Superior temporal gyrus (tissue), 1 donor: ENCODE measurements around the gene CENPI.
A peak's percentile ranks its signal among the peaks of the same experiment; 100 is the strongest.
"Not testable (repeated sequence)": the region's sequence is repeated elsewhere in the genome, so short reads cannot be mapped to it uniquely, and the experiment has no call there.

Experiments used
- DNase-seq: peaks from one replicate; pipeline ENCODE4 v3.0.0-alpha.2; 2016; ENCODE audit errors: extremely low spot score

The CENPI gene

DNA sequence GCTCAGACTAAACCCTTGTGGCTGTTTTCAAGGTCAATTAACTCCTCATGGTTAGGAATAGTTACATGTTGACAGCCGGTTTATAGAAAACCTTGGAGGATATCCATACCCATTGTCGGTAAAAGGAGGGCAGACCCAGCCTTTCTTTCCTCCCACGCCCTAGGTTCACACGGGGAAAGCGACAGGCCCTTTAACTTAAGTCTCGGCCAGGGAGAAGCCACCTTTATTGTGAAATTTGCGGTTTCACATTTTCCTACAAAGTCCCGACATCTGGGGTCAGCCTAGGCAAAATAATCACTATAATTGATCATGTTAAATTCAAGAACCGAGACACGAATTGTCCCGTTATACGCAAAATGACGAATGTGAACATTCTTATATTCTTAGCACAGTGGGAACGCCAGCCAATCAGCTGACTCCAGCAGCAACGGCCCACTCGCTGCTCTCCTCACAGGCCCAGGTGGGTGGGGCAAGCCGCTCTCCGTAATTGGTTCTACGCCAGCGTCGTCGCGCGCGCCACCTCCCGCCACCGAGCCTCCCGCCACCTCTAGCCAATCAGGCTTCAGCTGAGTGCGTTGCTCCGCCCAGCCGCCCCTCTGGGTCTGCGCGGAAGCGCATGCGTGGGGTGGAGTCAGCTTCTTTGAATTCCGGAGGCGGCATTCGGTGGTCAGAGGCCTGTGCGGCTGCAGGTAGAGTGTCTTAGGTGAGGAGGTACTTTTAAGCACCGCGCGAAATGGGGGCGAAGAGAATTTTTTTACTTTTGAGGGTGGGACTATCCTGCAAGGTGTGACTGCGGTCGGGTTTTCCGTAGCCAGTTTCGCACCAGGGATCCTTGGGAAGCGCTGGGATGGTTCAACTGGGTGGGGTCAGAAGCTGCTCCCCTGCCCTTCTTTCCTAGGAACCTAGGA, at the start of gene CENPI:
TSS of gene CENPI (plus strand) at position 659 of the 908 bp plus-strand sequence. CDS start 2,867 bp downstream, outside the sequence.
- peak; percentile 85 for DNase-seq

DNA sequence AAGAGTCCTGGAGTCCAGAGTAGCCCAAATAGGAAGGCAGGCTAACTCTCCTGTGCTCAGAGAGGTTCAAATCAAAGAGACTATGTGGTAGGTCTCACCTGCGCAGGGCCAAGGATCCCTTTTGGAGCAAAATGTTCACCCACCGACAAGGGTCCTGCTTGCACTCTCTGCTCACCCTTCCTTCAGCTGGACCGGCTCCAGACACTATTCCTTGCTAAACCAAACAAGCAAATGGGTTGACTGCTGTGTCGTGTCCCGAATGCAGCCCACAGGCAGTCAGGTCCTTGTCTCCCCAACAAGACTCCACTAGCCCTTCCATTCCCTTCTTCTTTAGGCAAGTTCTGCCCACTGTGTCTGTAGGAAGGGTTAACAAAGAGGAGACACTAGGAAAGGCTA, 46.9 kb upstream of the CENPI start:
- no peak for DNase-seq

DNA sequence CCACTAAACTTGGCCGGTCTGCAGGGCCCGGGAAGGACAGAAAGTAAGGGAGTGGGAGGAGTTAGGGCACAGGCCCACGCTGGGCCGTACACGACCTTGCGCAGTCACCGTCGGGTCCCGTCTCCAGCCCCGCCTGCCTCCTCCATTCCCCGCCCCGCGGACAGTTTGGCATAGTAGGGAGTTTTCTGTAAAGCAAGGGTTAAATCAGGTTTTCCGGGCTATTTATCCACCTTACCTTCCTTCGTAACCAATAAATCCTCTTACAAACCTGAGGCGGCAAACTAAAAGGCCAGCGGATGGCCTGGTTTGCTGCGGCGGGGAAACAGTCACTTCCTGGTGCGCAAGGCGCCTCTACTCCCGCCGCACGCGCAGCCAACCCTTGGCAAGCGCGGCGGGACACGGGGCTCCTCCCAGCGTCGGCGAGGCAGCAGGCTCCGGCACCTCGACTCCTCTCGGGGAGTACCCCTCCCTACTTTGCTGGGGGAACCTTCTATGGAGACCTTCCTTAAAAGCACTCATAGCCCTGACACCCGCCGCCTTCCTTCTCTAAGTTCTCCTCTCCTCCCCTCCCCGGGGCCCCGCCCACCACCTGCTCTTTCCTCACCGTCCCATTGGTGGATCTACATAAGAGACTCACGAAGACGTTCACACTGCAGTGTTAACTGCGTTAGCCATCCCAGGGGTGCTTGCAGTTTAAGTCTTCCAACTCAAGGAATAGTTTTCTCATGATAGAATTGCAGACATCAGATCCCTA, 46.3 kb upstream of the CENPI start, which contains the start of gene TRMT2B:
TSS of gene TRMT2B (minus strand) at position 563 of the 754 bp plus-strand sequence. CDS start 9,822 bp downstream, outside the sequence.
- DNase-seq, result peak; percentile 66

DNA sequence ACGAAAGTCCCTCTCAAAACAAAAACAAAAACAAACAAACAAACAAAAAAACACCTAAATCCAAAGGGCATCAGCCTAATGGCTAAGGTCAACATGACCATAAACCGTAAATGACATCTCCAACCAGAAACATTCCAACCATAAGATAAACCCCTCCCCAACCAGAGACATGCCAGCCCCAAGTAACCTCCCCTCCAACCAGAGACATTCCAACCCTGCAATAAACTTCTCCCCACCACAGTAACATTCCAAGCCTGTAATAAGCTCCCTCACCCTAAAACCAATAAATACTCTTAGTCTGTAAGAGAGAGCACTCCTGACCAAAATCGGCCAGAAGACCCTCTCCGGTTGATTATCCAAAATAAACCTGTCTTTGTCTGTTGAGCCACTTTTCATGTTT, 41.5 kb upstream of the CENPI start:
- DNase-seq, result not testable (repeated sequence)

GRCh38 chrX:101057093-101057714, 40.8 kb upstream of the CENPI start:
- DNase-seq, result no peak

GRCh38 chrX:101062176-101062575, 35.8 kb upstream of the CENPI start:
- DNase-seq, result no peak

GRCh38 chrX:101071582-101071981, 26.4 kb upstream of the CENPI start:
- no peak for DNase-seq

GRCh38 chrX:101078716-101079598, 19.0 kb upstream of the CENPI start, which contains the start of gene TMEM35A:
Gene TMEM35A (plus strand): TSS chrX:101078879. CDS start chrX:101079003, 124 bp downstream.
- DNase-seq, result peak; percentile 34

GRCh38 chrX:101079736-101080270, 18.2 kb upstream of the CENPI start:
- peak; percentile 11 for DNase-seq

DNA sequence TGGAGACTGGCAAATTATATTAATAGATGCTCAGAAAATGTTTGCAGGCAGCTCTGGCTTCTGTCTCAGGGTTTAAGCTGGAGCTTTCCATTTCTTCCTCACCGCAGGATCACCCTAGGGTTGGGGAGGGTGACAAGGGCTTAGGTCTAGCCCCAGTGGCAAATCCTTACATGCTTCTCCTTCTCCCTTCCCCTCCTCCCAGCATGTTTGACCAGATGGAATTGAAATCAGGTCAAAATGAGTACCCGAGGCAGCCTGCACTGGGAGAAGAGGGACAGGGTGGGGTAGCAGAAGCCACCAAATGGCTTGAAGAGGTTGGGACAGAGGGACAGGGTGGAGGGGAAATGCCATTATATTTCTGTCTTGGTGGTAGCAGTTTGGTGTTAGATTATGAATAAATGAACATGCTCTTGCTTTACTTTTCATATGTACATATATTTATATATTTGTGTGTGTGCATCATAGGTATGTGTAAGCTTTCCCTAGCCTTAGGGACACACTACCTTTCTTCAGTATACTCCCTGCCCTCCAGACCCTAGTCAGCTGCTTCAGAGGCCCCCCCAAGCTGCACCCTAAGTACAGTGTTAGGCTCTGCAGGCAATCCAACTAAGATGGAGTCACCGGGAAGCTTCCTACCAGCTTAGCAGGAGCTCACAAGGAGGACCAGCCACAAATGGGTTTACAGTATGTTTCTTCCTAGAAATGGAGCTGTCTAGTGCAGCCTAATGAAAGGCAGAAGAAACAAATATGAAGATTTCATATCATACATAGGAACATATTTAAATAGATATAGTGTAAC, 17.5 kb upstream of the CENPI start:
- peak; percentile 19 for DNase-seq

DNA sequence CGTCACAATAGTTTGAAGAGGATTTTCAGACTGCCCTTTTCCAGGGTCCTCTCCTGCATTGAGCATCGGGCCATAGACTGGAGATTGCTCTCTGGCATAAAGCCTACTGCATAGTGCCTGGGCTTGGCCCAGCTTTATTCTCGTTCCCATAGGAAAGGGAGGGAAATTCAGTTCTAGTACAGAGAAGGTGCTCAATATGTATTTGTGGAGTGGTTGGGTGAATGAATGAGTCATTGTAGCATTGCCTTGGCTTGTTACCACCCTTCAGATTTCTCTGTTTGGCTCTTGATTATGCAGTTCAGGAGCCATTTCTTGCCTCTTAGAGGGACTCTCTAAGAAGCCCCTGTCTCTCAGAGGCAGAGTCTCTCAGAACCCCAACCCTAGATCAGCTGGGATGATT, 16.8 kb upstream of the CENPI start:
- peak; percentile 8 for DNase-seq

GRCh38 chrX:101091817-101092216, 6.2 kb upstream of the CENPI start:
- no peak for DNase-seq

DNA sequence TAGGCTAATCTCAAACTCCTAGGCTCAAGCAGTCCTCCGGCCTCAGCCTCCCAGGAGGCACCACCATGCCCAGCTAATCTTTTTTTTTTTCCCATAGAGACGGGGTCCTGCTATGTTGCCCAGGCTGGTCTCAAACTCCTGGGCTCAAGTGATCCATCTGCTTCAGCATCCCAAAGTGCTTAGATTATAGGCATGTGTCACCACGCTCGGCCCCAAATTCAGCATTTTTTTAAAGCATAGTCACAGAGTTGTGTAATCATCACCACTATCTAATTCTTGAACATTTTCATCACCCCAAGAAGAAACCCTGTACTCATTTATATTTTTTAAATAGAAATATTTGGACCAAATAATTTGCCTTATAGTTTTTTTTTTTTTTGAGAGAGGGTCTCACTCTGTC, 10.3 kb downstream of the CENPI start:
- DNase-seq, result no peak

DNA sequence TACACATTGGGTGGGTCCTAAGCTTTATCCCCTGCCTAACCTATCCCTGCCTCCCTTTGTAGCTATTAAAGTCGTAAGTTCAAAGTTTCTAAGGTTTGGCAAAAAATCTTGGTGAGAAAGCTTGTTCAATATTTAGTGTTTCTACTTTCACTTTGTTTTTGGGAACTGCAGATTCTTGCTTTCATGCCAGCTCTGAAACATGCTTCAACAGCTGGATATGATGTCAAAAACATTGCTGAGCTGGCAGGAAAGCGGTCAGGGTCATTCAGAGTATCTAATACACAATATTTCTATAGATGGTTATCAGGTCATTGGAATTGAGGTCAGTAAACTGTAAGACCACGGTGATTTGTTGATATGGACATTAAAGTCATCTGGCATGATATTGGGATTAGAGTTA, 19.7 kb downstream of the CENPI start:
- DNase-seq, result no peak

DNA sequence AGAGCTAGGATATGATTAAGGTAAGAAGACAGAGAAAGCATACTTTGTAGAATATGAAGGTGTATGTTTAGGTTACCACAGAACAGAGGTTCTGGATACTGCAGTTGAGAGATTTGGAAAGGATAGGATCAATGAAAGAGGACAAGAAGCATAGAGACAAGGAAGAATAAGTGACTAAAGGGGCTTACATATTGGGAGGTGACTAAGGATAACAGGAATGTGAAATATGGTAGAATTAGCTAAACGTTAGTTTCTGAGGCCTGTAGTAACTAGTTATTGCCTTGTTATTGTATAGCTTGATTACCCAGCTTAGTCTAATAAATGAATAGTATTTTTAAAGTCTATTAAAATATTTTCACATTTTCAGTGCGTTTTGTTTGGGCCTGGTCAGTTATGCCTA, 38.2 kb downstream of the CENPI start:
- DNase-seq, result no peak
